HG03159 (cell line): Measurements from ENCODE around the gene CACTIN.

Experiments
- ATAC-seq: cut with Tn5 transposase; IDR thresholded peaks from one replicate; pipeline ENCODE4 v1.9.1; 2021; ENCODE audit warnings: mild to moderate bottlenecking, moderate library complexity; ENCODE audit not compliant: unreplicated experiment

Gene CACTIN

DNA sequence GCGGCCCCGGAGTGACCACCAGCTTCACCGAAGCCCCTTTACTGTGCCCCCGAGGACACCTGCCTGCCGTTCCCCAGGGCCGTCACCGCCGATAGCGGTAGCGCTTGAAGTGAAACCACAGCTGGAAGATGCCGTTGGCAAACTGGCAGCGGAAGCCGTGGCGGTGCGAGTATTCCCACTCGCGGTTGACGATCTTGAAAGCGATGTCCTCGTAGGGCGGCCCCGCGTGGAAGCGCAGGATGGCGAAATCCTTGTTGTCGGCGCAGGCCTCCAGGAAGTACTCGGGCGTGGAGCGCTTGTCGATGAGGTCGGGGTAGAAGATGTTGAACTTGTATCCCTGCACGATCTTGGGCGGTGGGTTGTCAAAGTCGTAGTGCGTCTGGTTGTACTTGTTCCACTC, 14.7 kb downstream of the CACTIN start:
- ATAC-seq, result no peak

- ATAC-seq, result no peak
Observed at GRCh38 chr19:3610745-3611717, 15.6 kb downstream of the CACTIN start.

- ATAC-seq, result no peak
Observed at GRCh38 chr19:3609779-3610719, 16.5 kb downstream of the CACTIN start.

DNA sequence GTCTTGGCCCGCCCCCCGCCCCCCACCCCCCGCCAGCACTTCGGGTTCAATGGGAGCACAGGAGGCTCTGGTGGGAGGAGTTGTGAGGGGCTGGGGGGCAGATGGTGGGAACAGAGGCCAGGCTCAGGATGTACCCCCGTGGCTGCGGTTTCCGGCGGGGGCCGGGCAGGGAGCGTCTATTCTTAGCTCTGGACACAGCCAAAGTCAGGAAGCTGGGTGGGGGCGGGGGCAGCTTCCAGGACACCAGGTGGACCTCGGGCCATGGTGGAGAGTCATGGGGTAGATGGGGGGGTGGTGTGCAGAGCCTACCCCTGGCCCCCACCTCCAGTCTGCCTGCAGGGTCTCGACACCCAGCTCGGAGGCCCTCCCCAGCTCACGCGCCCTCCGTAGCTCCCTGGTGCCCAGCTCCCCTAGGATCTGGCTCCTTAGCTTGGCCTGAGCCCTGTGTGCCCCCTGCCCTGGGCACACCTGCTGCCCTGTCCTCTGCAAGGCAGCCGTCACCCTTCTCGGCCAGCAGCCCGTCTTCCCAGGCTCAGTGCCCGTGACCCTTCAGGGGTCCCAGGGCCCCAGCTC, 17.8 kb downstream of the CACTIN start:
- ATAC-seq, result no peak

GRCh38 chr19:3608079-3608641, 18.4 kb downstream of the CACTIN start:
- ATAC-seq, result no peak

- ATAC-seq, result no peak
Observed at GRCh38 chr19:3607303-3608078, 19.1 kb downstream of the CACTIN start.

- ATAC-seq, result no peak
Observed at GRCh38 chr19:3606690-3607289, 19.8 kb downstream of the CACTIN start, which contains the start of gene TBXA2R. TSS of gene TBXA2R (minus strand) at chr19:3606875. CDS start at chr19:3600634, 6,241 bp downstream.

DNA sequence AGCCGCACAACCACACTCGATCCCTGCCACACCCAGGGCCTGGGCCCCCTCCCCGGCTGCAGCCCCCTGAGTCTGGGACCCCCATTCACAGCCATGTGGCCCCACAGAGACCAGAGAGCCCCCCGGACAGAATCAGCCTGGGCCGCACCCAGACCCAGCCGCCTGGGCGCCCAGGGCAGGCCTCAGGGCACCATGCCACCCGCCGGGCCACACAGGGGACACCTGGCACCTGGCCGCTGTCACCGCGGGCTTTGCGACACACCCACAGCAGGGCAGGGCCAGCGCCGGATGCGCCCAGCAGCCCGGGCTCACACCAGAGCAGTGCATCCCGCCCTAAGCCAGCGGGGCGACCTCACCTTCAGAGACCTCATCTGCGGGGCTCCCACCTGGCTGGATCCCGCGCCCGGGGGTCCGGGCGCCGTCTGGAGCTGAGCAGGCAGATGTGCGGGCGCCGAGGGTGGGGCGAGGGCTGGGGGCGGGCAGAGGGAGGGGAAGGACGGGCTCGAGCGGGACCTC, 20.4 kb downstream of the CACTIN start:
- no peak for ATAC-seq

GRCh38 chr19:3605770-3606169, 20.8 kb downstream of the CACTIN start:
- ATAC-seq, result no peak

- no peak for ATAC-seq
Observed at GRCh38 chr19:3605361-3605760, 21.2 kb downstream of the CACTIN start.

DNA sequence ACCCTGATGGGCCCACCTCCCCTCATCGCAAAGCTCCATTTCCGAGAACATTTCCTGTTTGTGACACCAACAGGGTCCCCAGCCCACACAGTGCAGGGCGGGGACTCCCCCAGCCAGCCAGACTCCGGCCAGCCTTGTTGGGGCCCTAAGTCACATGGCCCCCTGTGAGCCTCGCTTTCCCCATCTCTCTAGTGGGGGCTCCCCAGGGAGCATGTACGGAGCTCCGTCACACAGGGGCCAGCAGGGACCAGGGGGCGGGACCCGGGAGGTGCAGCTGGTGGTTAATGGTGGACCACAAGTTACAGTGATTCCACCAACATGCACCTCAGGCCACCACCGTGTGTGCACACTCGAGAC, 21.6 kb downstream of the CACTIN start:
- ATAC-seq, result no peak

GRCh38 chr19:3604227-3604986, 22.2 kb downstream of the CACTIN start:
- no peak for ATAC-seq

DNA sequence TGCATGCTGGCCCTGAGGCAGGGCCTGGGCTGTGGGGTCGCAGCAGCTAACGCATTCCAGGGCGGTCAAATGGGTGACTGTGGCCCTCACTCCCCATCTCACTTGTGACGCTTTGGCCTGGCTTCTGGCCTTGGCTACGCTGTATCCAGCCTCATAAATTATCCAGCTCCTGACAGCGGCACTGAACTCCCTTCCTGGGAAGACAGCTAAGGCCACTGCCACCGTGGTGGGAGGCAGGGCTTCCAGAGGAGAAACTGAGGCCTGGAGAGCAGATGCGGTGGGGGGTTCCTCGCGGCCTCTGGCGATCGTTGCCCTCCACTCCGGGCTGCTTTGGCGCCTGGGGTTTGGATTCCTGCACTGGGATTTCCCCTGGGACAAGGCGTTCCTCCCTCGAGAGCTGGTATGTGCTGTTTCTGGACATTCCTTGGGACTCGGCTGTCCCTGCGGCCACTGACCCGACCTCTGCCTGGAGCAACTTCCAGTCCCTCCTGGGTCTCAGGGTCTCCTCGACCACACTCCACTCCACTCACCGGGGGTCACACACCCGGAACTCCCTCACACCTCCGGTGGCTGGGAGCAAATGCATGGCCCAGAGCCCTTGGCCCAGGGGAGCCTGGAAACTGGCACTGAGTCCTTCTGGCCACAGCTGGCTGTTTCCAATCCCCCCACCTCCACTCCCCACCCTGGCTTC, 23.3 kb downstream of the CACTIN start:
- ATAC-seq, result no peak

DNA sequence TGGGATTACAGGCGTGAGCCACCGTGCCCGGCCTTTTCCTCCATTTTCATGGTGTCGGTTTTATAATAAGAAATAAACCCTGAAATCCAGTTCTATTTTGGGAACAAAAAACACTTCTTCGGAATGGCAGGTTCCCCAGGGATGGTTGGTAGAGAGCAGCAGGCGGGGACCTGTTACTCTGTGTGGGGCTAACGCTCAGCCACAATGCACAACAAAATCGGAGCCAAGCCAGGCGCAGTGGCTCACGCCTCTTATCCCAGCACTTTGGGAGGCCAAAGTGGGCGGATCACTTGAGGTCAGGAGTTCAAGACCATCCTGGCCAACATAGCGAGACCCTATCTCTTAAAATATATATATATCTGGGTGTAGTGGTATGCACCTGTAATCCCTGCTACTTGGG, 25.6 kb downstream of the CACTIN start:
- no peak for ATAC-seq

- no peak for ATAC-seq
Observed at GRCh38 chr19:3599776-3600187, 26.8 kb downstream of the CACTIN start.

- ATAC-seq, result no peak
Observed at GRCh38 chr19:3595521-3596061, 31.0 kb downstream of the CACTIN start.

DNA sequence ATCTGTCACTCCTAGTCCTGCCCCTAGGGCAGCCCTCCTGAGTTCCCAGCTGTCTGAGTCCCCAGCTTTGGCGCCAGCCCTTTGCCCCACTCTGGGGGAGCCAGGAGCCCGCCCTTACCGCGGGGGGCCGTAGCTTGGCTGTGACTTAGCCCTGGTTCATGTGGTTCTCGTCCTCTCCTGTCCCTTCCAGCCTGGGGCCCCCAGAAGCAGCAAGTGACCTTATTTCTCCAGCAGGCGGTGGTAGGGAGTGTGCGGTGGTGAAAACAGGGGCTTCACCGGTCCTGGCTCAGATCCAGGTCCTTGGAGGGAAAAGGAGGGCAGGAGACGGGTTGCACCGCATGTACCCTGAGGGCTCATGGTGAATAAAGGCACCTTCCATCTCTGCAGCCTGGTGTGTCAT, 33.4 kb downstream of the CACTIN start:
- no peak for ATAC-seq
